Measurements from ENCODE around the gene DPP10. TPM values are rescaled to one million over a fixed set of nuclear protein-coding genes. Genes with fewer than 3 reads are reported as not detected.
"Not testable (repeated sequence)": the region's sequence is repeated elsewhere in the genome, so short reads cannot be mapped to it uniquely, and the experiment has no call there.

The DPP10 gene
- total RNA-seq, 1 donor from 2014 or later = 15.1 TPM

DNA sequence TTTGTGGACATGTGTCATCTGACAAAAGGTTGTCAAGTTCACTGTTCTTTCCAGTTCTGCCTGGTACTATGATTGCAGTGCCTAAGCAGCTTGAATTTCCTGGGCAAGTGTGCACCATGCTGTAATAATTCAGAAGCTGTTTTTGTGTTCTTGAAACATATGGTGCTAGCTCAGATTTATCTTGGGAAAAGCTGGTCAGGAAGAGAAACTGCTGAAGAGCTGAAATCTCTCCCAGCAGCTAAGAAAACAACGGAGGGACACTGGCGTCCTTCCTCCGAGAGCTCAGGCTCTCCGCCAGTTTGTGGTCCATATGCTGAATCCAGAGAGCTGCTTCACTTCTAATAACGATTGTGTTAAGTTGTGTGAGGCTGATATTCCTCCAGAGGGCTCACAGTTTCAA, 642.0 kb downstream of the DPP10 start:
- H3K4me3 Mint-ChIP-seq (ENCODE audit: unreplicated experiment) = no peak overlapping the region
- DNase-seq = no peak
- H3K4me1 Mint-ChIP-seq (ENCODE audit: low read depth, unreplicated experiment) = peaks cover 11% of the 10 kb centered on the region
- TF ChIP-seq, protein P1, sequence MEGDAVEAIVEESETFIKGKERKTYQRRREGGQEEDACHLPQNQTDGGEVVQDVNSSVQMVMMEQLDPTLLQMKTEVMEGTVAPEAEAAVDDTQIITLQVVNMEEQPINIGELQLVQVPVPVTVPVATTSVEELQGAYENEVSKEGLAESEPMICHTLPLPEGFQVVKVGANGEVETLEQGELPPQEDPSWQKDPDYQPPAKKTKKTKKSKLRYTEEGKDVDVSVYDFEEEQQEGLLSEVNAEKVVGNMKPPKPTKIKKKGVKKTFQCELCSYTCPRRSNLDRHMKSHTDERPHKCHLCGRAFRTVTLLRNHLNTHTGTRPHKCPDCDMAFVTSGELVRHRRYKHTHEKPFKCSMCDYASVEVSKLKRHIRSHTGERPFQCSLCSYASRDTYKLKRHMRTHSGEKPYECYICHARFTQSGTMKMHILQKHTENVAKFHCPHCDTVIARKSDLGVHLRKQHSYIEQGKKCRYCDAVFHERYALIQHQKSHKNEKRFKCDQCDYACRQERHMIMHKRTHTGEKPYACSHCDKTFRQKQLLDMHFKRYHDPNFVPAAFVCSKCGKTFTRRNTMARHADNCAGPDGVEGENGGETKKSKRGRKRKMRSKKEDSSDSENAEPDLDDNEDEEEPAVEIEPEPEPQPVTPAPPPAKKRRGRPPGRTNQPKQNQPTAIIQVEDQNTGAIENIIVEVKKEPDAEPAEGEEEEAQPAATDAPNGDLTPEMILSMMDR (IDR thresholded peaks at IDR 0.05; ENCODE audit: partially characterized antibody, unreplicated experiment) = no peak
- H3K27ac Mint-ChIP-seq (ENCODE audit: unreplicated experiment) = no peak overlapping the region
- no peaks in the 10 kb centered on the region for H3K36me3 Mint-ChIP-seq (ENCODE audit: unreplicated experiment)
- H3K27me3 Mint-ChIP-seq (ENCODE audit: unreplicated experiment) = no peaks in the 10 kb centered on the region
- H3K9me3 Mint-ChIP-seq (ENCODE audit: unreplicated experiment) = peaks cover 4% of the 10 kb centered on the region

DNA sequence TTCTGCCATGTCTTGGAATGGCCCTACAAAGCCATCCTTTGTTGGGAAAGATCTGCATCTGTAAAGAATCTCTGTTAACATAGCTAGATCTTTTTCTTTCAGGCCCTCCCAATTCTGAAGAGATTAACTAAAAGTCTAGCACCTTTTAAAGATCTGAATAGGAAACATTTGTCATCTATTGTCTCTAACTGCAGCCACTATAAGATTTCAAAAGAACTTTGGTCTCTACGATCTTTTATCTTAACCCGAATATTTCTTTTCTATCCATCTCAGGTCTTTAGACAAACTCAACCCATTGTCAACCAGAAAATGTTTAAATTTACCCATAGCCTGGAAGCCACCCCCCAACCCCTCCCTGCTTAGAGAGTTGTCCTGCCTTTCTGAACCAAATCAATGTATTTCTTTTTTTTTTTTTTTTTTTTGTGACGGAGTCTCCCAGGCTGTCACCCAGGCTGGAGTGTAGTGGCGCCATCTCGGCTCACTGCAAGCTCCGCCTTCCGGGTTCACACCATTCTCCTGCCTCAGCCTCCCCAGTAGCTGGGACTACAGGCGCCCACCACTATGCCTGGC, 643.7 kb downstream of the DPP10 start:
- H3K36me3 Mint-ChIP-seq (ENCODE audit: unreplicated experiment) = peaks cover 10% of the 10 kb centered on the region
- not testable (repeated sequence) for H3K9me3 Mint-ChIP-seq (ENCODE audit: unreplicated experiment); H3K27me3 Mint-ChIP-seq (ENCODE audit: unreplicated experiment); H3K4me3 Mint-ChIP-seq (ENCODE audit: unreplicated experiment); DNase-seq; H3K27ac Mint-ChIP-seq (ENCODE audit: unreplicated experiment)
- H3K4me1 Mint-ChIP-seq (ENCODE audit: low read depth, unreplicated experiment) = peaks cover 10% of the 10 kb centered on the region

DNA sequence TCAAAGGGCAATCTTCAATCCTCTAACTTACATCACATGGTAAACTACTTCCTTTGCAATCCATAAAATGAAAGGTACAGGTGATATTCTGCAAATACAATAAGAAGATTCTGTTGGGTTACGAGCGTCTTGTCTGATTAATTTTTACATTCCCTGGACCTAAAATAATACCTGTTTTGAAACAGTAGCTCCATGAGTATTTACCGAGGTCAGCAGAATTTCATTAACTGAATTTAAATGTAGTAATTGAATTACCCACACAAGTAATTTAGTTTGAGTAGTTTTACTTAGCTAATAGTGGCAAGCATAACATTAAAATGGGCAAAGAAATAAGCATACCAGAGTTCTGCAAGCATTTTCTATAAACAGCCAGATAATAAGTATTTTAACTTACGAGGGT, 652.0 kb downstream of the DPP10 start:
- H3K36me3 Mint-ChIP-seq (ENCODE audit: unreplicated experiment) = peaks cover 12% of the 10 kb centered on the region
- DNase-seq = no peak
- H3K4me3 Mint-ChIP-seq (ENCODE audit: unreplicated experiment) = no peak overlapping the region
- H3K9me3 Mint-ChIP-seq (ENCODE audit: unreplicated experiment) = no peaks in the 10 kb centered on the region
- H3K4me1 Mint-ChIP-seq (ENCODE audit: low read depth, unreplicated experiment) = no peaks in the 10 kb centered on the region
- TF ChIP-seq, protein P1 (IDR thresholded peaks at IDR 0.05; ENCODE audit: partially characterized antibody, unreplicated experiment) = no peak
- peaks cover 3% of the 10 kb centered on the region for H3K27me3 Mint-ChIP-seq (ENCODE audit: unreplicated experiment)
- H3K27ac Mint-ChIP-seq (ENCODE audit: unreplicated experiment) = no peak overlapping the region

DNA sequence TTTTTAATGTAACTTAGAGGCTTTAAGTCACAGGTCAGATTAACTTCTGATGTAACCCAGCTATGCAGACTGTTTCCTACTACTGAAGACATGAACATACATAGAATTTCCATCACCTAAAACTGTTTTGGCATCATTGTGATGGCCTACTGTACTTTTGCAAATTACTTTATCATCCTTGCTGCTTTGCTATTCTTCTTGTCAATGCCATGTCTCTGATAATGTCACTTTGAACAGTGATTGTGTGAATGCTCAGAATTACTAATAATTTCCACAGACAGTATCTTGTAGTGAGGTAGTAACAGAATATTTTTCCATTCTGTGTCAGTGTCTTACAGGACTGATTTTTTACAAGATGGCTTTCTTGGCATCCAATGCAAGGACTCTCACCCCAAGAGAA, 663.5 kb downstream of the DPP10 start:
- Mint-ChIP-seq H3K27me3 (ENCODE audit: unreplicated experiment) (peaks cover 2% of the 10 kb centered on the region), H3K4me1 (ENCODE audit: low read depth, unreplicated experiment) (no peaks in the 10 kb centered on the region), H3K27ac (ENCODE audit: unreplicated experiment) (no peak overlapping the region), H3K36me3 (ENCODE audit: unreplicated experiment) (peaks cover 4% of the 10 kb centered on the region), H3K4me3 (ENCODE audit: unreplicated experiment) (no peak overlapping the region), H3K9me3 (ENCODE audit: unreplicated experiment) (no peaks in the 10 kb centered on the region)
- no peak for DNase-seq
- TF ChIP-seq, protein P1 (IDR thresholded peaks at IDR 0.05; ENCODE audit: partially characterized antibody, unreplicated experiment) = no peak

DNA sequence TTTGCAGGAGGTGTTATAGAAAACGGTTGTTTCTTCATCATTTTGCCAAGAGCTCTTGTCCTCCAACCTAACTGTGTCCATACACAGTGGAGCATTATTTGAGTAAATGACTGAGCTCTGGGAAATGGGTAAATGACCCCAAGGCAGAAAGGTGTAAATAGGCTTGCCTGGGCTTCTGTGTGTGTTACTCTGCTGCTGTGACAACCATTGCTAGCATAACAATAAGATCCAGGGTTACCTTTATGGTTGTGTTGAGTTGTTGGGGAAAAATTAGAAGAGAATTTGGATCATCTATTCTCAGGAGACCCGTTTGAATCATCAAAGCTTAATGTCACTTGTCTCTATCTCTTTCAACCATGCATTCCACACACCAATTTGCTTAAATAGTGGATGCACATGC, 672.7 kb downstream of the DPP10 start:
- no peak overlapping the region for H3K4me3 Mint-ChIP-seq (ENCODE audit: unreplicated experiment)
- TF ChIP-seq, protein P1 (IDR thresholded peaks at IDR 0.05; ENCODE audit: partially characterized antibody, unreplicated experiment) = no peak
- H3K36me3 Mint-ChIP-seq (ENCODE audit: unreplicated experiment) = no peaks in the 10 kb centered on the region
- DNase-seq = no peak
- H3K27me3 Mint-ChIP-seq (ENCODE audit: unreplicated experiment) = no peaks in the 10 kb centered on the region
- H3K4me1 Mint-ChIP-seq (ENCODE audit: low read depth, unreplicated experiment) = no peaks in the 10 kb centered on the region
- H3K27ac Mint-ChIP-seq (ENCODE audit: unreplicated experiment) = no peak overlapping the region
- no peaks in the 10 kb centered on the region for H3K9me3 Mint-ChIP-seq (ENCODE audit: unreplicated experiment)
